HepG2 (cell line): ENCODE measurements around the gene SERPINB1. TPM values are rescaled to one million over a fixed set of nuclear protein-coding genes. Genes with fewer than 3 reads are reported as not detected.
A peak's percentile ranks its signal among the peaks of the same experiment; 100 is the strongest.

Experiments used
- ELF1 ChIP-seq: sonication (generic); formaldehyde crosslinking; IDR thresholded peaks from 2 replicates; pipeline ENCODE4 v1.4.0; 2020; ENCODE audit warnings: missing genetic modification reagents
- EP300 ChIP-seq, 3 experiments: sonication (generic) in 1 of 3; formaldehyde crosslinking in 1 of 3; IDR thresholded peaks; 2 replicates each; pipeline versions ENCODE4 v1.5.1 to v1.6.1; 2011 to 2020; ENCODE audit warnings: low read depth in 2 of 3, low read length in 2 of 3, borderline replicate concordance in 1 of 3, improper control_type of control experiment in 1 of 3, mild to moderate bottlenecking in 1 of 3, missing genetic modification reagents in 1 of 3, moderate library complexity in 1 of 3
- FOSL1 ChIP-seq: sonication (generic); formaldehyde crosslinking; IDR thresholded peaks from 2 replicates; pipeline ENCODE4 v1.9.0; 2021; ENCODE audit warnings: missing genetic modification reagents, borderline replicate concordance
- FOXA1 ChIP-seq, 2 experiments: fragments of 450-650 bp in 1 of 2; sonication (generic) in 1 of 2; formaldehyde crosslinking in 1 of 2; IDR thresholded peaks; 2 replicates each; pipeline versions ENCODE4 v1.4.0 to v1.6.1; 2016 to 2020; ENCODE audit warnings: missing genetic modification reagents in 1 of 2
- KAT8 ChIP-seq: IDR thresholded peaks from 2 replicates; pipeline ENCODE4 v1.6.1; 2016; ENCODE audit warnings: missing genetic modification reagents, missing compliant biosample characterization
- KDM1A ChIP-seq: IDR thresholded peaks from 2 replicates; pipeline ENCODE4 v1.6.1; 2016; ENCODE audit warnings: missing compliant biosample characterization
- KDM6A ChIP-seq: IDR thresholded peaks from 2 replicates; pipeline ENCODE4 v1.6.1; 2016; ENCODE audit warnings: low read depth
- KLF9 ChIP-seq: IDR thresholded peaks from 2 replicates; pipeline ENCODE4 v1.6.1; 2016; ENCODE audit warnings: low read depth
- PREB ChIP-seq: sonication (generic); formaldehyde crosslinking; IDR thresholded peaks from 2 replicates; pipeline ENCODE4 v1.4.0; 2020; ENCODE audit warnings: missing genetic modification reagents
- SIN3A ChIP-seq: IDR thresholded peaks from 2 replicates; pipeline ENCODE4 v1.6.1; 2011; ENCODE audit warnings: low read depth, mild to moderate bottlenecking, control low read depth, low read length, borderline replicate concordance
- TCF7 ChIP-seq: sonication (generic); IDR thresholded peaks from 2 replicates; pipeline ENCODE4 v1.6.1; 2016; ENCODE audit warnings: antibody characterized with exemption, low read depth
- YEATS2 ChIP-seq: sonication (generic); formaldehyde crosslinking; IDR thresholded peaks from 2 replicates; pipeline ENCODE4 v1.4.0; 2020; ENCODE audit warnings: missing genetic modification reagents, borderline replicate concordance
- ZBED4 ChIP-seq: sonication (generic); formaldehyde crosslinking; IDR thresholded peaks from 2 replicates; pipeline ENCODE4 v1.4.0; 2020; ENCODE audit warnings: missing genetic modification reagents, borderline replicate concordance
- ZMYM4 ChIP-seq: sonication (generic); formaldehyde crosslinking; IDR thresholded peaks from 2 replicates; pipeline ENCODE4 v1.8.1; 2023; ENCODE audit warnings: mild to moderate bottlenecking, missing genetic modification reagents
- ZNF431 ChIP-seq: sonication (generic); formaldehyde crosslinking; IDR thresholded peaks from 2 replicates; pipeline ENCODE4 v1.9.0; 2022; ENCODE audit warnings: missing genetic modification reagents, low read depth, mild to moderate bottlenecking, borderline replicate concordance
- ZNF644 ChIP-seq: IDR thresholded peaks from 2 replicates; pipeline ENCODE4 v1.6.1; 2016; ENCODE audit warnings: low read depth
- ZNF747 ChIP-seq: sonication (generic); formaldehyde crosslinking; IDR thresholded peaks from 2 replicates; pipeline ENCODE4 v1.8.1; 2023; ENCODE audit warnings: missing genetic modification reagents, mild to moderate bottlenecking, borderline replicate concordance
- ZNF761 ChIP-seq: sonication (generic); formaldehyde crosslinking; conservative IDR thresholded peaks from 2 replicates; pipeline ENCODE4 v1.4.0; 2020; ENCODE audit warnings: mild to moderate bottlenecking, missing genetic modification reagents
- ZNF768 ChIP-seq: sonication (generic); formaldehyde crosslinking; IDR thresholded peaks from 2 replicates; pipeline ENCODE4 v1.4.0; 2020; ENCODE audit warnings: missing genetic modification reagents
- ZNF792 ChIP-seq: IDR thresholded peaks from 2 replicates; pipeline ENCODE4 v1.6.1; 2016
- ZSCAN12 ChIP-seq: sonication (generic); formaldehyde crosslinking; IDR thresholded peaks from 2 replicates; pipeline ENCODE4 v1.9.0; 2021; ENCODE audit warnings: mild to moderate bottlenecking, missing genetic modification reagents
- ZXDC ChIP-seq: sonication (generic); formaldehyde crosslinking; IDR thresholded peaks from 2 replicates; pipeline ENCODE4 v1.5.0; 2020; ENCODE audit warnings: mild to moderate bottlenecking, missing genetic modification reagents
- polyA plus RNA-seq, 8 experiments: library from polyadenylated mRNA; depleted of rRNA in 3 of 8; stranded (reverse) in 7 of 8; unstranded in 1 of 8; fragments of >200 nt; fragmentation: Illumina TruSeq in 4 of 8; extraction: Trizol in 4 of 8; gene quantifications; 2 replicates each; pipeline versions ENCODE4 v1.2.1 to v1.2.3, GENCODE V29; 2011 to 2016; ENCODE audit warnings: low read depth in 4 of 8, missing spikeins in 1 of 8, mixed read lengths in 1 of 8; ENCODE audit not compliant: insufficient read depth in 1 of 8
- total RNA-seq, 5 experiments: library from RNA; depleted of rRNA; stranded (reverse); fragments of >200 nt; fragmentation: Illumina TruSeq; extraction: Trizol; gene quantifications; 2 replicates each; pipeline ENCODE4 v1.2.3, GENCODE V29; 2016; ENCODE audit warnings: low read depth in 1 of 5

The SERPINB1 gene
- total and polyA plus RNA-seq, 2 of the 13 experiments (the other 11 are each of a cell fraction or from before 2014, with no cell fraction given) = 41.4 to 60.5 TPM

- TF ChIP-seq ZNF644 (CRISPR knock-in tag) (0 out of 2 replicates have a peak, but pooled peaks have one; percentile 36), ZNF431 (CRISPR knock-in tag) (no peak), ZNF792 (CRISPR knock-in tag) (peak; percentile 24; the same call in 1 of the 2 replicates), ZNF768 (CRISPR knock-in tag) (peak; percentile 38; the same call in 1 of the 2 replicates), ELF1 (CRISPR knock-in tag) (no peak), FOSL1 (CRISPR knock-in tag) (peak; percentile 84; the same call in 1 of the 2 replicates), ZNF761 (CRISPR knock-in tag) (0 out of 2 replicates have a peak, but pooled peaks have one; percentile 53), ZNF747 (CRISPR knock-in tag) (no peak), KDM6A (CRISPR knock-in tag) (peak; percentile 95), KLF9 (peak; percentile 66; the same call in 1 of the 2 replicates), KDM1A (0 out of 2 replicates have a peak, but pooled peaks have one; percentile 23), ZMYM4 (CRISPR knock-in tag) (peak; percentile 44), EP300 (IDR thresholded peaks at IDR 0.05; ENCODE audit: low read depth in 2 of 2, low read length in 2 of 2) (peak; percentile 43 to 95; a peak in 2 of 4 replicates), EP300 (CRISPR knock-in tag; IDR thresholded peaks at IDR 0.05; ENCODE audit: borderline replicate concordance) (peak; percentile 85), TCF7 (peak; percentile 61), SIN3A (peak; percentile 47; the same call in 1 of the 2 replicates), ZBED4 (CRISPR knock-in tag) (peak; percentile 31; the same call in 1 of the 2 replicates), KAT8 (peak; percentile 68; the same call in 1 of the 2 replicates), ZSCAN12 (CRISPR knock-in tag) (0 out of 2 replicates have a peak, but pooled peaks have one; percentile 22), PREB (CRISPR knock-in tag) (no peak), FOXA1 (IDR thresholded peaks at IDR 0.05) (no peak), FOXA1 (CRISPR knock-in tag; IDR thresholded peaks at IDR 0.05) (peak; percentile 64), ZXDC (no peak), YEATS2 (CRISPR knock-in tag) (peak; percentile 67; the same call in 1 of the 2 replicates)
These were observed 2.3 kb downstream of the SERPINB1 start (continued) for GRCh38 chr6:2839195-2839981.
